Activated naive CD4-positive, alpha-beta T cell treated with anti-CD3 and anti-CD28 coated beads, Interleukin-2, amount 50 U/mL, for 16 hours (primary cell): ENCODE measurements around the gene CARD19.

Source experiments
- DNase-seq: peaks from one replicate; pipeline ENCODE4 v3.0.0-alpha.2; 2020

Gene CARD19

DNA sequence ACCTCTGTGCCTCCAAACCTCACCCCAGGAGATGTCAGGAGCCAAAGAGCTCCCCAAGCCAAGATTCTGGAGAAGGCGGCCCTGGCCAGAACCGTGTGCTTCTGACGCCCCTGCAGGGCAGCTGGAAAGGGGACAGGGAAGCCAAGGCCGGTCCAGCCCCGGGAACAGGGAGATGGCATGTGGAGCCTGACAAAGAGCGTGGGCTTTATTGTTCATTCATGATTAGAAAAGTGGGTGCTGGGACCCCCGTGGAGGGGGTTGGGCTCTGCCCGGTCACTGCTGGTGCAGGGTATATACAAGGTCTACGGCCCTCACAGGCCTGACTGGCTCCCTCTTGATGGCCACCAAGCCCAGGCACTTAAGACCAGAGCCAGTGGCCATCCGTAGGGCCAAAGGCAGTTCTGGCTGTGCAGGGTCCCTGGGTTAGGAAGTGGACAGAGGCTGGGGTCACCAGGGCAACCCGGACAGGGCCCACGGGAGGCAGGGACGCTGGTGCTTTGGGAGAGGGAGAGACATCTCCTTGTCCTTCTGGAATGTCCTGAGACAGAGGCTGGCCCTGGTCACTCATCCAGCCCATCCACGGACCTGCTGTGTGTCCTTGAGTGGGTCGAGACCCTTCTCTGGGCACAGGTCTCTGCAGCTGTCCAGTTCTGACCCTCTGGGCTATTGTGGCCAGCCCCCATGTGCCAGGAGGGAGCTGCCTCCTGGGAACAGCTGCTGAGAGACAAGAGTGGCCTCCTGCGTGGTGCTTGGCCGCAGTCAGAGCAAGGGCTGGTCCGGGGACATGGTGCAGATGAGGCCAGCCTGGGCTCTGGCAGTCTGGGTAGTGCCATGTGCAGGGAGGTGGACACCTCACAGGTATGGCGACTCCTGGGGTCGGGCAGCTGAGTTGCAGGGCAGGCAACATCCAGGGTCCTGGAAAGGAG lies 25.6 kb downstream of the CARD19 start:
- DNase-seq, result no peak

DNA sequence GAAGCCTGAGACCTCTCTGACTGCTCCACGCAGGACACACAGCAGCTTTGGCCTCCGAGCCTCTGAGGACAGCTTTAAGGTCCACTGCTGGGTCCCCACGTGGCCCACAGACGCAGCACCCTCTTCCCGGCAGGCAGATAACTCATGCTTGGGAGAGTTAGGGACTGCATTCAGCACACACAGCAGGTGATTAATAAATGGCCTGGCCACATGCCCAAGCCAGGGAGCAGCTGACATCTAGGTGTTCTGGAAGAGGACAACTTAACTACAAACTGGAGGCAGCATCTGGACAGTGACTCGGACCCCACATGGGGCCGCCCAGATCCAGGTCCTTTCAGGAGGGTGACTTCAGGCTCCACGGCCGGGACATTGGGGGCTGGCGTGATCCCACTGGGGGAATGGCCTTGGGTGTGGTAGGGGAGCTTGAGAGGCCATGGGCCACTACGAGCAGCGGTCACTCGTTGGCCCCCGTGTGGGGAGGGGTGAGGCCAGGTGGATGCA lies 26.8 kb downstream of the CARD19 start:
- peak; percentile 5 for DNase-seq

DNA sequence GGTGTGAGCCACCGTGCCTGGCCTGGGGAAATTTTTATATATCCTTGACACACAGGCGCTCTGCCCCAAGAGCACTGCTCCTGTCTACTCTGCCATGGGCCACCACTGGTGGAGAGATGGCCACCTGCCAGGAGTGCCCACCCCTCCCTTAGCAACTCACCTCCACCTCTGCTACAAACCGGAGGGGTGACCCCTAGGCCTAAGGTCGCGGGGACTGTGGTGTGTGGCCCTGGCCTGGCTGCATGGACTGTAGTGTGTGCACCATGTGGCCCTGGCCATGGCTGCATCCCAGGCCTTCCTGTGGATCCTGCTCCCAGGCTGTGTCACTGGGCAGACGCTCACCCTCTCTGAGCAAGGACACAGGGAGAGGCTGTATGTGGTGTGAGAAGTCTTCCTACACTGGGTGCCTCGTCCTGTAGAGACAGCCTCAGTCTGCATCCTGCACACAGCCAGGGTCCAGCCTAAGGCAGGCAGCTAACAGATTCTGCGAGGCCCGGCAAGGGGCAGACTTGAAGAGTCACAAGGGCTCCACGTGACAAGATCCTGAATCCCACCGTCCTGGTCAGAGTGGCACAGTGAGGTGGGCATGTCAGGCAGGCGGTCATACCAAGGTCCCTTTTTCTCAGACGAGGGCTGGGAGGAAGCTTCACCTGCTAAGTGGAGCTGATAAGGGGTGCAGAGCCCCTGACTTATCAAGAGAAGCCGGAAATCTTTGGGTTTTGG lies 27.7 kb downstream of the CARD19 start:
- DNase-seq, result peak; percentile 10

DNA sequence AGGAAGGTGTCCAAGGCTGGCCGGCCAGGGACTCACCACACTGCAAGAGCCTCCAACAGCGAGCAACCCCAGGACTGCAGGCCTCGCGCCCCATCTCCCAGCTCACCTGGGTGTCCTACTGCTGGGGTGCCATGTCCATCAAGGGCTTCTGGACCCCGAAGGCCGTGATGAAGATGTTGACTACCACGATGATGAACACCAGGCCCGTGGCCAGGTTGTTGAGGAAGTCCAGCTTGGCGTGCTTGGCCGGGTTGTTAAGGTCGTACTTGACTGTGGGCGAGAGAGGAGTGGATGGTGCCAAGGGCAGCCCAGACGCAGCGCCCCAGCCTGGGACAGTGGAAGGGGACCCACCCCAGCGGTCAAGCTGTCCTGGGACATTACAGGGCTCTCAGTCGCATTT lies 28.8 kb downstream of the CARD19 start:
- no peak for DNase-seq

DNA sequence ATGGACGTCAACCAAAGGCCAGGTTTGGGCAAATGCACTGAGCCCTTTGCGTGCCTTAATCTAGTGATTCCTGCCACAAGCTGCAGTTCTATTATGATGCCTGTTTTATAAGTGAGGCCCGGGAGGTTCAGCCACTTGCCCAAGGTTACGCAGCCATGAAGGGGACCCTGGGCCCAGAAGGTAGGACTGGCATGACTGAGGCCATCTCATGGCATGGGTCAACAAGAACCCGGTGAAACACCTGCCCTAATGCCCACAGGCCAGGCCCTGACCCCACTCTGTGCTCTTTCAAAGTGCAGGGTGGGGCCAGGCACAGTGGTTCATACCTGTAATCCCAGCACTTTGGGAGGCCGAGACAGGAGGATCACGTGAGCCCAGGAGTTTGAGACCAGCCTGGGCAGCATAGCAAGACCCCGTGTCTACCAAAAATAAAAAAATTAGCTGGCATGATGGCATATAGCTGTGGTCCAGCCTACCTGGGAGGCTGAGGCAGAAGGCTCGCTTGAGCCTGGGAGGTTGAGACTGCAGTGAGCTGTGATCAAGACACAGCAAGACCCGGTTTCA lies 29.4 kb downstream of the CARD19 start:
- no peak for DNase-seq

DNA sequence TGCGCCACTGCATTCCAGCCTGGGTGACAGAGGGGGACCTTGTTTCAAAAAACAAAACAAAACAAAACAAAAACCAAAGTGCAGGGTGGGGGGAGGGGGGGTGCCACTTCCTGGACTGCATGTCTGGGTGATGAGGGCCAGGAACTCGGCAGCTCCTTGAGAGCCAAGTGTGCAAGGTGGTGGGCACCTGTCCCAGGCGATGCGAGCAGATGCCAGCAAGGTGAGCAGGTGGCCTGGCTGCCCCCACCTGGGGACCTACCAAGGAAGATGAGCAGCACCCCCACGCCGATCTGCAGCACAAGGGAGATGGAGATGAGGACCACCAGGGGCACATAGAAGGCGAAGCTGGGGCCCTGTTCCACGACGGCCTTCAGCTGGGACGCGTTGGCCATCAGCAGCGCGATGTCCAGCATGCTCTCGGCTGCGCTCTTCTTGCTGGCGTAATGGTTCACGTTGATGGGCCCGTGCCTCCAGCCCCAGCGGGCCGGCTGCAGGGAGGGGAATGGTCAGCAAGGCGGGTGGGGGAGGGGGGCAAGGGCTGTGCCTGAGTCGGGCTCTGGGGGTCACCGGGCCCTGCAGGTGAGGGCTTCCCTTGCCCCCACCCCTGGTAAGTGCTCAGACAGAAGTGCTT lies 30.2 kb downstream of the CARD19 start:
- no peak for DNase-seq

DNA sequence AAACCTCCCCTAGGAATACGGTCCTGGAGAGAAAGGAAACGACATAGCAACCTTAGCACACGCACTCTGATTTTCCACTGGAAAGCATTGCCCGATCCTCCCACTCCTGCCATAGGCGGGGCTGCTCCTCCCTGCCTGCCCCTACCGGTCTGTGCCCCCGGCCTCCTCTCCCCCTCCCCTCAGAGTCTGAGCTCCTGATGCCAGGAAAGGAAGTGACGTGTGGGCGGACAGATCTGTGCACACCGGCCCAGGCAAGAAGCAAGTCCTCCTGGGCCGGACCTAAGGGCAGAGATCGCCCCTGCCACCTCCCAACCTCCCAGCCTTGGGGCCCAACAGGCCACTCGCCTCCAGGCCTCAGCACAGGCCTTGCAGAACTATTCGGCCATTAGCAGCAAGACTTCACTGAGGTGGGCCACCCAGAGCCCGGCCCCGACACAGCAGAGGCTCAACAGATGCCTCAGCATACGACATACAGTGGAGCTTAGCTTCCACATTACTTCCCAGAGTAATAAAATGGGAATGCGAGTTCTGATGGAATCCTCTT lies 30.9 kb downstream of the CARD19 start:
- no peak for DNase-seq

DNA sequence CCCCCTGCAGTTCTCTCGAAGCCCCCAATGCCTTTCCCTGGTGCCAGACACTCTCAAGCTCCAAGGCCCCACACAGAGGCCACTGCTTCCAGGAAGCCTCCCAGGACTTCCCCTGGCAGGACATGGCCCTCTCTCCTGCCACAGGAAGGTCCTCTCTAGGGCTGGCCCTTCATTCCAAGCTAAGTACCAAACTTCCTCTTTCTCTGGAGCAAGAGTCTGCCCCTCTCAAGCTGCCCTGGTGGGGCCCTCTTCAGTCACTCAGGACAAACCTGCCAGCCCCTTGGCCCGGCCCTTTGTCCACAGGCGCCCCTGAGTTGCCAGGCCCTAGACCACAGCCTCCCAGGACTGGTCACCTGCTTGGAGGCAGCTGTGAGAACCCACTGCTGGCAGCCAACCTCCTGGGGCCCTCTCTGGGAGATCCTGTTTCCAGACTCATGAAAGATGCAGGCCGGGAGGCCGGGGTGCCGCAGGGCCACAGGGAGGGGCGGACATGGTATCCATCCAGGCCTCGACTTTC lies 31.4 kb downstream of the CARD19 start:
- no peak for DNase-seq

DNA sequence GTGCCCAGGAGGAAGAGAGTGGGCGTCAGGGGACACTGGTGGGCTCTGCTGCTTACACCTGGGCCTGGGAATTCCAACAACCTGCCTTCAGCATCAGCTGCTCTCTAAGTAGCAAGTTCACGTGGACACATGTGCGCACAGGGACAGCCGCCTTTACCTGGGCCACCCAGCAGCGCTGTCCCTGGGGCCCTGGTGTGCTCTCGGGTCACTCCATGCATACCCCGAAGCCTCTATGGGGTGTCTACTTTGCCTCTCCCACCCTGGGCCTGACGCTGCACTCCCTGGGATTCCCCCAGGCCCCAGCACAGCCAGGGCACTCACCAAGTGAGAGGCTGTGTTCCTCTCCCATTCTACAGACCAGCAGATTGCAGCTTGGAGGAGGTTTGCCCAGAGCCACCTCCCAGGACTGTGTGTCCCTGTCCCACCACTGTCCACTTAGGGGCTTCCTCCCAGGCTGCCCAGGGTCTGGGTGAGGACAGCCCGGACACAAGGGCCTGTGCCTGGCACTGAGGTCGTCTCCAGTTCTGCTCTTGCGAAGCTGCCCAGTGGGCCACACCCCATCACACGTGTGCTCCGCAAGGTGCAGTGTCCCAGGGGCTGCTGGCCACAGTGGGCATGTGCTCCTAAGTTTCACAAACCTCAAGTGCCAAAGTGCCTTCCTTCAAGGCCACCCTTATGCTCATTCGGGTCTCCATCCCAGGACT lies 32.1 kb downstream of the CARD19 start:
- DNase-seq, result no peak

DNA sequence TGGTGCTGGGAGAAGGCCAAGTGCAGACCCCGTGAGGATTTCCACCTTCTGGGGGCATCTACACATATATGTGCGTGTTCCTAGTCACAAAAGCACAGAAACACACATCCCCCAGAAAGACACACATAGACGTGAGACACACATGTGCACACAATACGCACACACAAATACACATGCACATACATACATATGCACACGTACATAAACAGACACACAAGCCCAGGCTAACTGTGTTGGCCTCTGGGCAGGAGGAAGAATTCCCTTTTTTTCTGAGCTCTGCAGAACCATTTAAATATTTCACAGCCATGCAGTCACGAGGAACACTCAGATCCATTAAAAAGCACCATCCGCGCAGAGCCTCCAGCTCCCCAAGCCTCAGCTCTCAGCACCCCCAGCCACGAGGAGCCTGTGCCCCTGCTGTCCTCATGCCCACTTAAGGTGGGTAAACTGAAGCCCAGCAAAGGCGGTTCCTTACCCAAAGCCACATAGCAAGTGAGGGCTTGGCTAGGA lies 32.8 kb downstream of the CARD19 start:
- DNase-seq, result no peak

DNA sequence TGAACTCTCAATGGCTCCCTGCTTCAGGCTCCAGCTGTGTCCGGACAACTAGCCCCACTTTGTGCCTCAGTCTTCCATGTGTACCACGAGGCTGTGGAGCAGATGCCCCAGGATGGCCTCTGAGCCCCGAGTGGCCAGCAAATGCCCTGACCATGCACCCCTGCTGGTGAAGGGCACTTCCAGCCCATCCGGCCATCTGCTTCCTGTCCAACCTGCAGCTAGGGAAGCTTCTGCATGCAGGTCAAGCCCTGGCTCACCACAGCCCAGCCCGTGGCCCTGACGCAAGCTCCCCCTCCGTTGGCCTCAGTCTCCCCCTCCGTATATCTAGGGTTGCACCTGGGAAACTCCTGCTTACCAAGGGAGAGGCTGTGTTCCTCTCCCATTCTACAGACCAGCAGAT lies 33.3 kb downstream of the CARD19 start:
- DNase-seq, result no peak

DNA sequence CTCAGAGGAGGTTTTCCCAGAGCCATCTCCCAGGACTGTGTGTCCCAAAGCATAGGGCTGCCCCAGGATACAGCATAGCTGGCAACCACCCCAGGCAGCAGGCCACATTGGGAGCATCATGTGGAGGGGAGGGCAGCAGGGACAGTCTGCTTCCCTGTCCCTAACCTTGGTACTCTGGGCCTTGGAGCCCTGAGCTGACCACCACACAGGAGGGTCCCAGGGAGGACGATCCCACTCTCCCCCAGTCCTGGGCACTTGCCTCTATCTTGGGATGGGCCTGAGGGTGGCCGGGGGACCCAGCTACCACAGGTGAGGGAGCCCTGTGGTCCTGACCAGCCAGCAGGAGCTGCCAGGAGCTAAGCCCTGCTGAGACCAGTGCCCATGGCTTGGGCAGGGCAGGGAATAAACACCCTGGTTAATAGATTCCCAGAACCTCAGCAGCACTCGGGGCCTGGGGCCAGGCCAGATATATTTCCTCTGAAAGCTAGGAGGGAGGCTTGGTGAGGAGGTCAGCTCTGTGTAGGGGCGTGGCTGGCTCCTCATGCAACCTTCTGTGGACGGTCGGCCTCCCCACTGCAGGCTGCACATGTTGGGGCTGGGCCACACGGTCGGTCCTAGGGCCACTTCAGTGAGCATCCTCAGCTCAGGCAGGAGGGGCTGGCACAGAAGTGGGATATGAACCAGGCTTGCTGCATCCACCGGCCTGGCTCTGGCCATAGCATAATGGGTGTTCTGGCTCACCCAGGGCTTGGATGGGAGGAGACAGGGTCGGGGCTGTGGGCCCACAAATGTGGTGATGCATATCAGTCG lies 33.9 kb downstream of the CARD19 start:
- DNase-seq, result no peak

DNA sequence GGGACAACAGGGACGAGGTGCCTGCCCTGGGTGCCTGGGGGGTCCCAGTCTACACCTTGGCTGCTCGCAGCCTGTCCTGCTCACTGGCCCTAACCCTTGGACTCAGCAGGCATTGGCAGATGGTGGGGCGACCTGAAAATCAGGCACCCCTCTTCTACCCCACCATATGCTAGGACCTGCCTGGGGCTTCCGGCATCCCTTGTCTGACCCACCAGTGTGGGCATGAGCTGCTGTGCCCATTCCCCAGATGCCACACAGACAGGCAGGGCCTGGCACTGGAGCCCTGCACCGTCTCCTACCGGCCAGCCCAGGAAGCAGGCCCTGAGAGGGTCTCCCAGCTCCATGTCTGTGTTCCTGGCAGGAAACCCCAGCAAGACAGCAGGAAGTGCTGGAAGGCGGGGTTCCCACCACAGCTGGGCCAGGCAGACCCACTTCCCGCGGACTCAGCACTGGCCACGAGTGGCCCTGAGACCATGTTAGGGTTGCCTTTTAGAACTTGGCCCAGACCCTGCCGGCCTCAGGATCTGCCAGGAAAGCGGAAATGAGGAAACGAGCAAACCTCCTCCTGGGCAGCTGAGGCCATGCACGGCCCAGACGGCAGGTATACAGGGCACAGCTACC lies 35.0 kb downstream of the CARD19 start:
- DNase-seq, result no peak

DNA sequence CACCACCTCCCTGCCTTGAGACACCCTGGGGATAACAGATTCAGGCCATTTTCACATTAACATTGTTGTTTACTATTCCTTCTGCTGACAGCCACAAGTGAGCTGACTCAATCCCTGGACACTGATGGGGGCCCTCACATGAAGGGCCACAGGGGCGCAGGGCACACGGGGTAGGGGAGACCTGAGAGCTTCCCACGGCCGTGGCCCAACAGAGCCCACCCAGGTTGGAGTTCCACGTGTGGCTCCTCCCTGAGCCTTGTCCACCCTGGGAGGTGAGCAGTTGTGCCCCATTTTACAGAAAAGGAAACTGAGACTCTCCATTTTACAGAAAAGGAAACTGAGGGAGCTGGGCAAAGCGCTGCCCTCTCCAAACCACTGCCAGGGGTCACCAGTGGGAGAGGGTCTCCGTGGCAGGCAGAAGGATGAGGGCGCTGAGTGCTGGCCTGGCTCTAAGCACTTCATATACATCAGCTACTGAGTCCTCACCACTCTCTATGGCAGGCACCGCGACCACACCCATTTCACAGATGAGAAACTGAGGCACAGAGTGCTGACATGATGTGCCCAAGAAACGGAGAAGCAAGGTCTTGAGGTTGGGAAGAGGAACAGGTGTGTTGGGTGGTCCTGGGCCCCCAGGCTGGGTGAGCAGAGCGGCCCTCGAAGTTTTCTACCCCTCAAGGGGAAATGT lies 35.7 kb downstream of the CARD19 start:
- no peak for DNase-seq

DNA sequence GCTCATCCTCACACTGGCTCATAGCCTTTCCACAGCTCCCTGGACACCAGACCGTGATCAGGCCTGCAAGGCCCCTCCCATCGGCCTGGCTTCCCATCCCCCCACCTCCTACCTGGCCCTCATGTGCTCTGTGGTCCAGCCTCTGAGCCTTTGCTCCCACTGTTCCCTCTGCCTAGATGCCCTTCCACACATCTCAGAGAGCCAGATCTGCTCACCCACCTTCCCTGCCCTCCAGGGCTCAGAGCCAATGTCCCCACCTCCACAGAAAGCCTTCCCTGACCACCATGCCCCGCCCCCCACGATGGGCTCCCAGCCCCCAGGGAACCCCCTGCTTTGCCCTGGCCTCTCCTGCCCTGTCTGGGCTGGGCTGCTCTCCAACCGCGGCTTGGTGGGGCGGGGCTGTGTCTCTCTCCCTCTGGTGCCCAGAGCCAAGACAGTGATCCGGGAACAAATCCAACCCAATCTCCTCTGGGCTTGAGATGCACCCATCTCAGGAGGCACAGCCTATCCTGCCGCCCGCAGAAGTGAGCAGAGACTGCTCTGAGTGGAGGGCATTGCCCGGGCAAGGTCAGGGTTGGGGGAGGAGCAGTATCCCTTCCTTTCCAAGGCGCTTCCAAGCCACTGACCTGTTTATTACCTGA lies 36.4 kb downstream of the CARD19 start:
- no peak for DNase-seq

DNA sequence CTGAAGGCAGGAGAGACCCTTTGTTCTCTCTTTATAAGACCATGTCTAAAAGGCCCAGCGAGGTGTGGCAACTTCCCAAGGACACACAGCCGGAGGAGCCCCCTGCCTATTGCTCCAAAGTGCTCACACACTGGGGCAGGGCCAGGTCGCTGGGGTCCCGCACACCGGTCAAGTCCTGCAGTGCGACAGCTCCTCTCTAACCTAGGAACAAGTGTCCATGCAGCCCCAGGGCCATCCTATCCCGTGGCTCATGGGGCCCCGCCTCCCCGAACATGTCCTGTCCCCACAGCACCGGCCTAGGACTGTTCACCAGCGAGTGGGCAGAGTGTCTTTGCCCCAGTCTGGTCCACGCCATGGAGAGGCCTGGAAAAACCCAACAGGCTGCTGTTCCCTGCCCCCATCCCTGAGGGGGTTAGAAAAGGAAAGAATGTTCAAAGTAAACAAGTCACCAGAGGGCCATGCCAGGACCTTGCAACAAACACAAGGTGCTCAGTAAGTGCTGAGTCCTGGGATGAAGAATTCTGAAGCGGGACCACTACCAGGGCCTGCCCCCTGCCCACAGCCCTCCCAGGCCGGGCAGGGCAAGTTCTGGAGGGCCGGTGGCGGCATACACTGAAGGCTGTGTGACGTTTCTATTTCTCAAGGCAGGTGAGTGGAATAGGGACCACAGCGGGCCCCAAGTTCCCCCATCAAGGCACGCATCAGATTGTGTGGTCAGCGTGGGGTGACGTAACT lies 37.1 kb downstream of the CARD19 start:
- DNase-seq, result no peak

DNA sequence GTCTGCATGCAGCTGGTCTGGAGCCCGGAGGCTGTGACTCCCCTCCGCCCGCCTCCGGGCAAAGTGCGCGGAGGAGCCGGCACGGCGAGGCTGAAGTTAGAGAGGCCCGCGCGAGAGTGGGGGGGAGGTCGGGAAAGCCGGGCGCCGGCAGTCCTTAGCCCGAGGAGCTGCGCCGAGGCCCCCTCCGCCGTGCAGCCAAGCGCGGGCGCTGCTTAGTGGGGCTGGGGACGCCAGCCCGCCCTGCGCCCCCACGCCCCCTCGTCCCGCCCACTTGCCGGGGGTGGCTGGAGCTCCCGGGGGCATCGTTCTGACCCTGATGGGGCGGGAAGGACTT lies 37.6 kb downstream of the CARD19 start:
- DNase-seq, result peak; percentile 35

DNA sequence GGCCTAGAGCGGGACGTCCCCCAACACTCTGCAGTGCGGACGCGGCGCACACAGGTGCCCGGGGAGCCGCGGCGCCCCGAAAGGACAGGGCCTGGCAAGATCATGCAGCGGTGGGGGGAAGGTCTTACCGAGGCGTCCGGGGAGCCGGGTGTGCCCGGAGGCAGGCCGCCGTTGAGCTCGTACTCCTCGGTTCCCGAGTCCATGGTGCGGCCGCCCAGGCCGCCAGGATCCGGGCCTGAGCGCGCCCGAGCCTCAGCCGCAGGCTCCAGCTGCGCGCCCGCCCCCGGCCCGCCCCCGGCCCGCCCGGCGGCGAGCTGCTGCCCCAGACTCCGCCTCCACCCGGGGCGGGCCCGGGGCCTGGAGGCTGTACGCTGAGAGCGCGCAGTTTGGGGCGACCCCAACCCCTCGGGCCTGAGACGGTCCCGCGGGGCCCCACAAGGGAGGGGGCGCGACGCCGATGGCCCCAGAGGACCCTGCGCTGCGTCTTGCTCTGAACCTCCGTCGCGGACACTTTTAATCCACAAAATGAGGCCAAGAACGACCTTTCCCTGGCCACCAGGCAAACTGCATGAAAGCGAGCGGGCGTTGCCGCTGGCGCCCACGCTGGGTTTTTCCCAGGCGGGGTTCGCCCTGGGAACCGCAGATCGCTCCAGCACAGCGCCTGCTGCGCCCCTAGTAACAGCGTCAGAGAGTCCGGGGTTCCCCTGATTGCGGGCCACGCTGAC lies 38.2 kb downstream of the CARD19 start, which contains the start of gene NINJ1:
Gene NINJ1 (minus strand): TSS at position 237 of the 725 bp plus-strand sequence. CDS start 34 bp downstream, at position 203.
- peak; percentile 90 for DNase-seq
